ENCODE measurements around the gene TRAK1.

TRAK1 gene

DNA sequence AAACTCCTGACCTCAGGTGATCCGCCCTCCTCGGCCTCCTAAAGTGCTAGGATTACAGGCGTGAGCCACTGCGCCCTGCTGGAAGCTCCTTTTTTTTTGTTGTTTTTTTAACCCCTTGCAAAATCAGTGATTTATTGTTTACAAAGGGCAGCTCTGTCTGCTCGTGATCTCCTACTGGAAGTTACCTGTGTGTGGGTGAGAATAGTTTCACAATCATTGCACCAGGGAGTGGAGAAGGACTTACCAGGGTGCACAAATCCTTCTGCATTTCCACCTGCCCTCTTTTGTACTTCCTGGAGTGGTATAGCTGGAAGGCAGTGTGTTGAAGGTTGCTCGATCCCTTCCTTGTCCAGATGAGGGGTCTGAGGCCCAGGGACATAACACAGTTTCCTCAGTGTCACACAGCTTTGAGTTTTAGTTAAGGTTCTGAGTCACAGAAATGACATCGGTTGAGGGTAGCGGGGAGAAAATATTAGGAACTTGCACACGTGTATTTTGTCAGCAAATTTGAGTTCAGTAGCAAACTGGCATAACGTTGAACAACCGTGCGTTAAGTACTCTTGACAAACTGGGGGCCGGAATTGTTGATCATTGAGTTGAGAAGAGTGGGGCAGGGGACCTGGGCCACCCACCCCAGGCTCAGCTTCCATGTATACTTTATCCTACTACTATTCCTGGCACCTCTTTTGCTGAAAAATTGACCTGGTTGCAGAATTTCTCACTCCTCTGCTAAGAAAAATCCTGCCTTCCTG, 11.3 kb upstream of the TRAK1 start:
- Histone ChIP-seq H3K9me3 (ENCODE audit: control insufficient read depth in 1 of 2, low read length in 2 of 2) (peaks cover 3 to 5% of the 10 kb centered on the region in 2 donors), H3K27ac (ENCODE audit: low read depth, low read length) (peak overlapping the region; percentile 57), H3K9ac (ENCODE audit: low read depth in 1 of 2, low read length in 2 of 2) (peak overlapping the region in 1 of 2 donors; percentile 18), H3K4me3 (ENCODE audit: low read depth in 1 of 2, low read length in 2 of 2) (peak overlapping the region in 1 of 2 donors; percentile 5), H3K27me3 (ENCODE audit: control insufficient read depth in 1 of 2, insufficient read depth in 2 of 2, low read length in 2 of 2) (no peaks in the 10 kb centered on the region), H3K36me3 (ENCODE audit: control insufficient read depth in 1 of 2, insufficient read depth in 2 of 2, low read length in 2 of 2) (no peaks in the 10 kb centered on the region), H3K4me1 (ENCODE audit: control insufficient read depth in 1 of 2, insufficient read depth in 2 of 2, low read length in 2 of 2) (peaks cover 24 to 41% of the 10 kb centered on the region in 2 donors)

DNA sequence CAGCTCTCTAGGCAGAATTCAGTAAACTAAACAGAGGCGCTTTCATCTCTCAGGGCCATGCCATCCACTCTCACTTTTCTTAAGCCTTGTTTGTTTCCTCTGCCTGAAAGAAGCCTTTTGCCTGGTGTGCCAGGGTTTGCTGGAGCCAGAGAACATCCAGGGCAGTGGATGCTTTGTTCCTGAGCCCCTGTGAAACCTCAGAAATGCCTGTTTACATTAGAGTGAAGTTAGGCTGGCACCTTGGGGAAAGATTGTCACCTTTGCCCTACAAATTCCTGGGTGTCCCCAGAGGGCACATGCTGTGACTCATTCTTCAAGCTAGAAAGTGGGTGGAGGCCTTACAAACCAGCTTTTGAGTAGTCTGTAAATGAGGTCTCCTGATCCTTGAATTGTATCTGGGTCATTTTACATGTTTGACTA, 10.7 kb upstream of the TRAK1 start:
- Histone ChIP-seq H3K9me3 (ENCODE audit: control insufficient read depth in 1 of 2, low read length in 2 of 2) (peaks cover 3 to 5% of the 10 kb centered on the region in 2 donors), H3K27me3 (ENCODE audit: control insufficient read depth in 1 of 2, insufficient read depth in 2 of 2, low read length in 2 of 2) (no peaks in the 10 kb centered on the region), H3K4me1 (ENCODE audit: control insufficient read depth in 1 of 2, insufficient read depth in 2 of 2, low read length in 2 of 2) (peaks cover 24 to 41% of the 10 kb centered on the region in 2 donors), H3K4me3 (ENCODE audit: low read depth in 1 of 2, low read length in 2 of 2) (peak overlapping the region in 1 of 2 donors; percentile 5), H3K9ac (ENCODE audit: low read depth in 1 of 2, low read length in 2 of 2) (peak overlapping the region in 1 of 2 donors; percentile 18), H3K36me3 (ENCODE audit: control insufficient read depth in 1 of 2, insufficient read depth in 2 of 2, low read length in 2 of 2) (no peaks in the 10 kb centered on the region), H3K27ac (ENCODE audit: low read depth, low read length) (peak overlapping the region; percentile 73)

DNA sequence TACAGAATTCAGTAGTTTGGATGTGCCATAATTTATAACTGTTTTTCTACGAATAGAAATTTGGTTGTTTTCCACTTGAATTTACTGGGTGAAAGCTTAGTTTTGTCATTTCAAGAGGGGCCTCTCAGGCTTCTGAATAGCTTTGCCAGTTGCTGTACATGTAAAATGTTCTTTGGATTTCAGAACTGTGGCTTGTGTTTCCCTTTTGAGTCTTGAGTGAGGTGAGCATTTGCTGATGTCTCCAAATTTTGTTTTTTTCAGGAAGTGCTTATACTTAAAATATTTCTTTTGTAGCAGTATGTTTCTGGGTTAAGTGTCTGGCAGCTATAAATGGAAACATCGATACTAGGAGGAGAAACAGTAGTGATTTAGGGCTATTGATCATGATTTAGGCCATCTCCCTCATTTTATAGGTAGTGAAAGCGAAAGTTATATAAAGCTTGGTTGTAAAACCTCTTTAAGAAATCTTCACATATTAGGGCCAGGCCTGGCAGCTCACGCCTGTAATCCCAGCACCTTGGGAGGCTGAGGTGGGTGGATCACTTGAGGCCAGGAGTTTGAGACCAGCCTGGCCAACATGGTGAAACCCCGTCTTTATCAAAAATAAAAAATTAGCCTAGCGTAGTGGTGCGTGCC, 9.2 kb upstream of the TRAK1 start:
- peaks cover under 1 to 3% of the 10 kb centered on the region in 2 donors for H3K9me3 ChIP-seq (ENCODE audit: control insufficient read depth in 1 of 2, low read length in 2 of 2)
- H3K27me3 ChIP-seq (ENCODE audit: control insufficient read depth in 1 of 2, insufficient read depth in 2 of 2, low read length in 2 of 2): no peaks in the 10 kb centered on the region
- peak overlapping the region; percentile 0 for H3K27ac ChIP-seq (ENCODE audit: low read depth, low read length)
- H3K4me1 ChIP-seq (ENCODE audit: control insufficient read depth in 1 of 2, insufficient read depth in 2 of 2, low read length in 2 of 2): peaks cover 24 to 41% of the 10 kb centered on the region in 2 donors
- H3K4me3 ChIP-seq (ENCODE audit: low read depth in 1 of 2, low read length in 2 of 2): no peak overlapping the region
- peaks cover 0 to under 1% of the 10 kb centered on the region in 2 donors for H3K36me3 ChIP-seq (ENCODE audit: control insufficient read depth in 1 of 2, insufficient read depth in 2 of 2, low read length in 2 of 2)
- H3K9ac ChIP-seq (ENCODE audit: low read depth in 1 of 2, low read length in 2 of 2): no peak overlapping the region

DNA sequence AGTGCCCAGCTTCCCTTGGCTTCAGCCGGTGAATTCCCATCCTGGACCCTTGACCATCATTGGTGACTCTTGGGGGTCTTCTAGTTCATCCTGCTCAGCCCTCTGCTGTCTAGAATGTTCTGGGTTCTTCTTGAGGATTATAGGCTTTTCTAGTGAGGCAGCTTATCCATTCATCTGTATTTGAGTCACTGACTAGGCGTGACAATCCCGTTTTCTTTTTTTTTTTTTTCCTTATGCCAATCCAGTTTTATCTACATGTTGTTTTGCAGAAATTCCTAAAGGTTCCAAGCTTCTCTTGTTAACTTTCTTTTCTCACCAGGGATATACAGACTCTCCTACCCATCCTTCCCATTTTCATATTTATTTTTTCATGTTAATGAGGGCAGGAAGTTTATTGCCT, 6.6 kb upstream of the TRAK1 start:
- no peak overlapping the region for H3K27ac ChIP-seq (ENCODE audit: low read depth, low read length)
- peaks cover 8 to 23% of the 10 kb centered on the region in 2 donors for H3K36me3 ChIP-seq (ENCODE audit: control insufficient read depth in 1 of 2, insufficient read depth in 2 of 2, low read length in 2 of 2)
- H3K9ac ChIP-seq (ENCODE audit: low read depth in 1 of 2, low read length in 2 of 2): no peak overlapping the region
- H3K4me1 ChIP-seq (ENCODE audit: control insufficient read depth in 1 of 2, insufficient read depth in 2 of 2, low read length in 2 of 2): peaks cover 24 to 36% of the 10 kb centered on the region in 2 donors
- no peaks in the 10 kb centered on the region for H3K9me3 ChIP-seq (ENCODE audit: control insufficient read depth in 1 of 2, low read length in 2 of 2)
- no peak overlapping the region for H3K4me3 ChIP-seq (ENCODE audit: low read depth in 1 of 2, low read length in 2 of 2)
- no peaks in the 10 kb centered on the region for H3K27me3 ChIP-seq (ENCODE audit: control insufficient read depth in 1 of 2, insufficient read depth in 2 of 2, low read length in 2 of 2)

DNA sequence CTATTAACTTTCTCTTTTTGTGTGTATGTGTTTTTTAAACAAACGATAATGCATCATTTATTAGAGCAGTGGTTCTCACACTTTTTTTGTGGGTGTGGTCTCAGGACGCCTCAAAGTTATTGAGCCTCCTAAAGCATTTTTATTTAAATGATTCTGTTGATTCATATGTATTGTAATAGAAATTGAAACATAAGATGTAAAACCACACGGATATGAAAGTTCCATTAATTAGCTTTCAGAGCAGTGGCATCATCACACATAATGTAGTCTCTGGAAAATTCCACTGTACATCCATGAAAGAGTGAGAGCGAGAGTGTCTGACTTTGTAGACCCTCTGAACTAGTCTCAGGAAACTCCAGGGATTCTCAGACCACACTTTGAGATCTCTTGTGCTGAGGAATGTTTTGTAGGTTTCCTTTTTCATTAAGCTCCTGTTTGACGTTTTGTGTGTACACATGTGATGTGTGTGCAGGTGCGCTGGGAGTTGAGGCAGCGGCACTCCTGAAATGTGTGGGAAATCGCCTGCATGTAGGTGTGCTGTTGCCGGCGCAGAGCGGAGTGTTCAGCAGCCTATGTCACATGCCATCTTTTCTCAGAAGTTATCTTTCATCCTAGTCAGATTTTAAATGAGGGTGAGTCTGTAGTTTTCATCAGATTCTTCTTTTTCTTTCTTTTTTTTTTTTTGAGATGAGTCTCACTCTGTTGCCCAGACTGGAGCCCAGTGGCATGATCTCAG, 5.3 kb upstream of the TRAK1 start:
- Histone ChIP-seq H3K4me3 (ENCODE audit: low read depth in 1 of 2, low read length in 2 of 2) (no peak overlapping the region), H3K4me1 (ENCODE audit: control insufficient read depth in 1 of 2, insufficient read depth in 2 of 2, low read length in 2 of 2) (peaks cover 13 to 24% of the 10 kb centered on the region in 2 donors), H3K36me3 (ENCODE audit: control insufficient read depth in 1 of 2, insufficient read depth in 2 of 2, low read length in 2 of 2) (peaks cover 8 to 32% of the 10 kb centered on the region in 2 donors), H3K27me3 (ENCODE audit: control insufficient read depth in 1 of 2, insufficient read depth in 2 of 2, low read length in 2 of 2) (no peaks in the 10 kb centered on the region), H3K9me3 (ENCODE audit: control insufficient read depth in 1 of 2, low read length in 2 of 2) (no peaks in the 10 kb centered on the region), H3K9ac (ENCODE audit: low read depth in 1 of 2, low read length in 2 of 2) (no peak overlapping the region), H3K27ac (ENCODE audit: low read depth, low read length) (no peak overlapping the region)

DNA sequence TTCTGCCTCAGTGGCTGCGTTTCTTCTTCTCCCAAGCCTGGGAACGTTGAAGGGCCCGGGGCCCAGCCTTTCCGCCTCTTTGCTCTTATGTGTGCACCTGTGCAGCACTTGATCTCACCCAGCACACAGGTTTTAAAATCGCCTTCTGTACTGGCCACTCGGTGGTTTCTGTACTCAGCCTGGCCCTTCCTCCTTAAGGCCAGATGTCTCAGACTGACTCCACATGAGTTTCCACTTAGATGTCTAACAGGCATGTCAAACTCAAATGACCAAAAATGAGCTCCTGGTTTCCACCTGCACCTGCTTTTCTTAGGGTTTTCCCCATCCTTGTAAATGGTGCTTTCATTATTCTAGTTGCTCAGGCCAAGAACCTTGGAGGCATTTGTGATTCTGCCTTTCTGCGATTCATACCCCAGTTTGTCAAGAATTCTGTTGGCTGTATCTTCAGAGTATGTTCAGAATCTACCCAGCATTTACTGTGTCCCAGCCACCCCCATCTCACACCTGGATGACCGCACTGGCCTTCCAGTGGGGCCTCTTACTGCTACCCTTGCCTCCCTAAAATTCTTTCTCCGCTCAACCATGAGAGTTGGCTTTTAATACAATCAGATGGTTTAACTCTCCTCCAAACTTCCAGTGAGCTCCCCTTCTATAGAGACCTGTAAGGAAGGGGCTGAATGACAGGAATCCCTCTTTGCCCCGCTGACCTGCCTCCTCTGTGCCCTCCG, 2.2 kb upstream of the TRAK1 start:
- Histone ChIP-seq H3K27me3 (ENCODE audit: control insufficient read depth in 1 of 2, insufficient read depth in 2 of 2, low read length in 2 of 2) (no peaks in the 10 kb centered on the region), H3K27ac (ENCODE audit: low read depth, low read length) (no peak overlapping the region), H3K36me3 (ENCODE audit: control insufficient read depth in 1 of 2, insufficient read depth in 2 of 2, low read length in 2 of 2) (peaks cover 8 to 37% of the 10 kb centered on the region in 2 donors), H3K9ac (ENCODE audit: low read depth in 1 of 2, low read length in 2 of 2) (no peak overlapping the region), H3K9me3 (ENCODE audit: control insufficient read depth in 1 of 2, low read length in 2 of 2) (no peaks in the 10 kb centered on the region), H3K4me1 (ENCODE audit: control insufficient read depth in 1 of 2, insufficient read depth in 2 of 2, low read length in 2 of 2) (peaks cover 0 to 3% of the 10 kb centered on the region in 2 donors), H3K4me3 (ENCODE audit: low read depth in 1 of 2, low read length in 2 of 2) (no peak overlapping the region)

DNA sequence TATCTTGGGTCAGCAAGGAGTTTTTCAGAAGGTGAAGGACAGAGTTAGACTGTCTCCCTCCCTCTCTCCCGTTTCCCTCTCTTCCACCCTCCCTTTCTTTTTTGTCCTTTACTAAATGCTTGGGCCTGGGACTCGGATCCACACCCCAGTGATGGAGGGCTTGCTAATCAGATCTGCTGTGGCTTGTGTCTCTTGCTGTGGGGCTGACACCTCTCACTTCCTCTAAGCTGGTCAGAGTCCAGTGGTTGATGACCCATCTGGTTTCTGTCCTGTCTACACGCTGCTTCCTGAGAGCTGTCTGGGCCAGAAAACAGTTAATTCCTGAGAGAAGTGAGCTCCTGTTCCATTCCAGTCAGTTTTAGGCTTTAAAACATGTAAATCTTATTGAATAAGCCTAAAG, 849 bp downstream of the TRAK1 start:
- H3K4me1 ChIP-seq (ENCODE audit: control insufficient read depth in 1 of 2, insufficient read depth in 2 of 2, low read length in 2 of 2): peaks cover 0 to 3% of the 10 kb centered on the region in 2 donors
- no peaks in the 10 kb centered on the region for H3K9me3 ChIP-seq (ENCODE audit: control insufficient read depth in 1 of 2, low read length in 2 of 2)
- no peaks in the 10 kb centered on the region for H3K27me3 ChIP-seq (ENCODE audit: control insufficient read depth in 1 of 2, insufficient read depth in 2 of 2, low read length in 2 of 2)
- no peak overlapping the region for H3K27ac ChIP-seq (ENCODE audit: low read depth, low read length)
- H3K36me3 ChIP-seq (ENCODE audit: control insufficient read depth in 1 of 2, insufficient read depth in 2 of 2, low read length in 2 of 2): peaks cover 8 to 45% of the 10 kb centered on the region in 2 donors
- no peak overlapping the region for H3K9ac ChIP-seq (ENCODE audit: low read depth in 1 of 2, low read length in 2 of 2)
- H3K4me3 ChIP-seq (ENCODE audit: low read depth in 1 of 2, low read length in 2 of 2): no peak overlapping the region

DNA sequence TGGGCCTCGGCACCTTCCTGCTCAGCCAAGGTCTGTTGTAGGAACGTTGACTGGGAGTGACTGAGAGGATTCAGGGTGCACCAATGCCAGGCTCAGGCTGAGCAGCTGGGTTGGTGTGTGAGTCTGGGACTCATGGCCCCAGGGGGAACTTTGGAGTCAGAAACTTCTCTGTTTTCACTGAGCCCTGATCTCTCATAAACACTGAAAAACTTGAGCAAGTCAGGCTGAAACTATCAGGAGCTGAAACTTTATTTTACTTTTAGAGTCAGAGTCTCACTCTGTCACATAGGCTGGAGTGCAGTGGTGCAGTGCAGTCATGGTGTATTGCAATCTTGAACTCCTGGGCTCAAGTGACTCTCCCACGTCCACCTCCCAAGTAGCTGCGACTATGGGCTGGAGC, 3.0 kb downstream of the TRAK1 start:
- Histone ChIP-seq H3K9me3 (ENCODE audit: control insufficient read depth in 1 of 2, low read length in 2 of 2) (no peaks in the 10 kb centered on the region), H3K4me1 (ENCODE audit: control insufficient read depth in 1 of 2, insufficient read depth in 2 of 2, low read length in 2 of 2) (peaks cover 0 to 3% of the 10 kb centered on the region in 2 donors), H3K27ac (ENCODE audit: low read depth, low read length) (no peak overlapping the region), H3K36me3 (ENCODE audit: control insufficient read depth in 1 of 2, insufficient read depth in 2 of 2, low read length in 2 of 2) (peaks cover under 1 to 24% of the 10 kb centered on the region in 2 donors), H3K4me3 (ENCODE audit: low read depth in 1 of 2, low read length in 2 of 2) (no peak overlapping the region), H3K9ac (ENCODE audit: low read depth in 1 of 2, low read length in 2 of 2) (no peak overlapping the region), H3K27me3 (ENCODE audit: control insufficient read depth in 1 of 2, insufficient read depth in 2 of 2, low read length in 2 of 2) (no peaks in the 10 kb centered on the region)

DNA sequence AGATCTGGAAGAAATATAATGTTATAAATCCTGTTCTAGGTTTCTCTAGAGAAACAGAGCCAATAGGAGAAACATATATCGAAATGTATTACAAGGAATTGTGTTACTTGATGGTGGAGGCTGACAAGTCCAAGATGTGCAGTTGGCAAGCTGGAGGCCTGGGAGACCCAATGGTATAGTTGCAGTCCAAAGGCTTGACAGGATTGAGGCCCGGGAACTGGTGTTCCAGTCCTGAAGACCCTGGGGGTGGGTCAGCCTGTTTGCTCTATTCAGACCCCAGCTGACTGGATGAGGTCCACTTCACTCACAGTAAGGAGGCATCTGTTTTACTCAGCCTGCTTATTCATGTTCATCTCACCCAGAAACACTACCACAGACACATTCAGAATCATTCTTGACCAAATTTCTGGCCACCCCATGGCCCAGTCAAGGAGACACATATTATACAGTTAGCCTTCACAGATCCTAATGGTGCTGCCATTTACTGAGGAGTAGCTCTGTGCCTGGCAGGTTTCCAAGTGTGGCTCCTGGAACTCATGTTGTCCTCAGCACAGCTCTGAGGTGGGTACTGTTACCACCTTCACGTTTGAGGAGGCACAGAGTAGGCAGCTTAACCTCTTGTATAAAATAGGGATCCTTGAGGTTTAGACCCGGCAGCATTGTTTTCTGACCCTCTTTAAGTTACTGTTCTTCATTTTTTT, 3.7 kb downstream of the TRAK1 start:
- Histone ChIP-seq H3K4me1 (ENCODE audit: control insufficient read depth in 1 of 2, insufficient read depth in 2 of 2, low read length in 2 of 2) (peaks cover 0 to 3% of the 10 kb centered on the region in 2 donors), H3K9me3 (ENCODE audit: control insufficient read depth in 1 of 2, low read length in 2 of 2) (no peaks in the 10 kb centered on the region), H3K27ac (ENCODE audit: low read depth, low read length) (no peak overlapping the region), H3K4me3 (ENCODE audit: low read depth in 1 of 2, low read length in 2 of 2) (no peak overlapping the region), H3K36me3 (ENCODE audit: control insufficient read depth in 1 of 2, insufficient read depth in 2 of 2, low read length in 2 of 2) (peaks cover 0 to 20% of the 10 kb centered on the region in 2 donors), H3K27me3 (ENCODE audit: control insufficient read depth in 1 of 2, insufficient read depth in 2 of 2, low read length in 2 of 2) (no peaks in the 10 kb centered on the region), H3K9ac (ENCODE audit: low read depth in 1 of 2, low read length in 2 of 2) (no peak overlapping the region)
